Vagina (tissue), 2 donors: ENCODE results near the gene SV2B.

ENCODE experiments used
- POLR2A ChIP-seq, 2 donors: fragments of 450-650 bp; IDR thresholded peaks; one replicate each; pipeline ENCODE4 v1.6.1; 2017; ENCODE audit warnings: antibody characterized with exemption in 2 of 2, mild to moderate bottlenecking in 2 of 2, moderate library complexity in 2 of 2
- POLR2AphosphoS5 ChIP-seq, 2 donors: sonication (generic); formaldehyde crosslinking; IDR thresholded peaks; one replicate each; pipeline ENCODE4 v1.9.0; 2017; ENCODE audit warnings: antibody characterized with exemption in 2 of 2, mild to moderate bottlenecking in 2 of 2, low read depth in 1 of 2; ENCODE audit not compliant: insufficient read depth in 1 of 2
- TF ChIP-seq, protein P1 (sequence below), 3 experiments: fragments of 450-650 bp in 2 of 3; fragments of 200-600 bp in 1 of 3; sonication (generic) in 1 of 3; IDR thresholded peaks; one replicate each; pipeline ENCODE4 v1.5.1; 2017 to 2019; ENCODE audit warnings: antibody characterized with exemption in 3 of 3, mild to moderate bottlenecking in 2 of 3, moderate library complexity in 2 of 3

DNA sequence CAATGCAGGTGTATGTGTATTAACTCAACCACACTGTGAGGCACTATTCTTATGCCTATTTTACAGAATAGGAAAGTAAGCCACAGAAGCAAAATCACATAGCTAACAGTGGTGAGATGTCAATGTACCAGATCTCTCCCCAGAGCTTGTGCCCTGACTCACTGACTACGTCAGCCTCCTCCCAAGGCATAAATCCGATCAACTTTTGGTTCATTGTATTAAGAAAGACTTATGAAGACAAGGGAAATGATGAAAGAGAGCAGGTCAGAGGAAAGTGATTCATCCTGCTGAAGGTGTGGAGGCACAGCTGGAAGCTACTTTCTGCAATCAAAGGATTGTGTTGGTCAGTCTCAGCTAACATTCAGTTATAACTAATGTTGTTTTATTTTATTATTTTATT lies 33.0 kb upstream of the SV2B start:
- TF ChIP-seq POLR2AphosphoS5 (IDR thresholded peaks at IDR 0.05; ENCODE audit: insufficient read depth in 1 of 2, low read depth in 1 of 2) = no peak
- TF ChIP-seq POLR2A (IDR thresholded peaks at IDR 0.05) = no peak
- TF ChIP-seq, protein P1, sequence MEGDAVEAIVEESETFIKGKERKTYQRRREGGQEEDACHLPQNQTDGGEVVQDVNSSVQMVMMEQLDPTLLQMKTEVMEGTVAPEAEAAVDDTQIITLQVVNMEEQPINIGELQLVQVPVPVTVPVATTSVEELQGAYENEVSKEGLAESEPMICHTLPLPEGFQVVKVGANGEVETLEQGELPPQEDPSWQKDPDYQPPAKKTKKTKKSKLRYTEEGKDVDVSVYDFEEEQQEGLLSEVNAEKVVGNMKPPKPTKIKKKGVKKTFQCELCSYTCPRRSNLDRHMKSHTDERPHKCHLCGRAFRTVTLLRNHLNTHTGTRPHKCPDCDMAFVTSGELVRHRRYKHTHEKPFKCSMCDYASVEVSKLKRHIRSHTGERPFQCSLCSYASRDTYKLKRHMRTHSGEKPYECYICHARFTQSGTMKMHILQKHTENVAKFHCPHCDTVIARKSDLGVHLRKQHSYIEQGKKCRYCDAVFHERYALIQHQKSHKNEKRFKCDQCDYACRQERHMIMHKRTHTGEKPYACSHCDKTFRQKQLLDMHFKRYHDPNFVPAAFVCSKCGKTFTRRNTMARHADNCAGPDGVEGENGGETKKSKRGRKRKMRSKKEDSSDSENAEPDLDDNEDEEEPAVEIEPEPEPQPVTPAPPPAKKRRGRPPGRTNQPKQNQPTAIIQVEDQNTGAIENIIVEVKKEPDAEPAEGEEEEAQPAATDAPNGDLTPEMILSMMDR (IDR thresholded peaks at IDR 0.05) = no peak
